HepG2 (cell line): Measurements from ENCODE around the gene USP7. TPM values are rescaled to one million over a fixed set of nuclear protein-coding genes. Genes with fewer than 3 reads are reported as not detected.

Source experiments
- CHCHD3 ChIP-seq: sonication (generic); formaldehyde crosslinking; IDR thresholded peaks from 2 replicates; pipeline ENCODE4 v1.8.0; 2022; ENCODE audit warnings: mild to moderate bottlenecking, missing genetic modification reagents, moderate library complexity
- FLYWCH1 ChIP-seq: sonication (generic); formaldehyde crosslinking; IDR thresholded peaks from 2 replicates; pipeline ENCODE4 v1.8.1; 2023; ENCODE audit warnings: mild to moderate bottlenecking, missing genetic modification reagents
- GLI4 ChIP-seq: sonication (generic); formaldehyde crosslinking; IDR thresholded peaks from 2 replicates; pipeline ENCODE4 v1.5.1; 2020; ENCODE audit warnings: missing genetic modification reagents, mild to moderate bottlenecking, moderate library complexity, borderline replicate concordance
- HNRNPH1 ChIP-seq: fragments of 200-400 bp; formaldehyde crosslinking; optimal IDR thresholded peaks from 2 replicates; pipeline ENCODE3; 2017; ENCODE audit warnings: mild to moderate bottlenecking, low read depth, low read length
- MXI1 ChIP-seq: IDR thresholded peaks from 3 replicates; pipeline ENCODE4 v1.6.1; 2012; ENCODE audit warnings: low read depth, low read length, inconsistent platforms, borderline replicate concordance
- NFAT5 ChIP-seq: sonication (generic); formaldehyde crosslinking; IDR thresholded peaks from 2 replicates; pipeline ENCODE4 v1.4.0; 2020; ENCODE audit warnings: missing genetic modification reagents
- NONO ChIP-seq, 2 experiments: fragments of 450-650 bp in 1 of 2; sonication (generic) in 1 of 2; formaldehyde crosslinking in 1 of 2; IDR thresholded peaks in 1 of 2; conservative IDR thresholded peaks in 1 of 2; 2 replicates each; pipeline versions ENCODE4 v1.6.1 to v1.8.0; 2017 to 2022; ENCODE audit warnings: mild to moderate bottlenecking in 1 of 2, missing genetic modification reagents in 1 of 2, moderate library complexity in 1 of 2
- RBM22 ChIP-seq: fragments of 200-400 bp; formaldehyde crosslinking; optimal IDR thresholded peaks from 2 replicates; pipeline ENCODE3; 2017; ENCODE audit warnings: mild to moderate bottlenecking, low read length, moderate library complexity
- SRY ChIP-seq: sonication (generic); formaldehyde crosslinking; IDR thresholded peaks from 2 replicates; pipeline ENCODE4 v1.8.0; 2022; ENCODE audit warnings: mild to moderate bottlenecking, missing genetic modification reagents
- TEAD3 ChIP-seq: optimal IDR thresholded peaks from 2 replicates; pipeline ENCODE3; 2016; ENCODE audit warnings: borderline replicate concordance
- THRA ChIP-seq: sonication (generic); formaldehyde crosslinking; IDR thresholded peaks from 2 replicates; pipeline ENCODE4 v1.4.0; 2020; ENCODE audit warnings: missing genetic modification reagents, borderline replicate concordance
- ZBTB39 ChIP-seq: sonication (generic); formaldehyde crosslinking; IDR thresholded peaks from 2 replicates; pipeline ENCODE4 v1.5.0; 2020; ENCODE audit warnings: missing genetic modification reagents
- ZFP36L1 ChIP-seq: sonication (generic); formaldehyde crosslinking; IDR thresholded peaks from 2 replicates; pipeline ENCODE4 v1.8.0; 2022; ENCODE audit warnings: mild to moderate bottlenecking, missing genetic modification reagents, moderate library complexity
- ZNF121 ChIP-seq: sonication (generic); formaldehyde crosslinking; IDR thresholded peaks from 2 replicates; pipeline ENCODE4 v1.5.0; 2020; ENCODE audit warnings: mild to moderate bottlenecking, missing genetic modification reagents
- ZNF136 ChIP-seq: sonication (generic); formaldehyde crosslinking; IDR thresholded peaks from 2 replicates; pipeline ENCODE4 v1.8.1; 2022; ENCODE audit warnings: low read depth, mild to moderate bottlenecking, moderate library complexity, missing genetic modification reagents
- ZNF326 ChIP-seq: sonication (generic); formaldehyde crosslinking; IDR thresholded peaks from 2 replicates; pipeline ENCODE4 v1.4.0; 2020; ENCODE audit warnings: missing genetic modification reagents, borderline replicate concordance
- ZNF547 ChIP-seq: sonication (generic); formaldehyde crosslinking; IDR thresholded peaks from 2 replicates; pipeline ENCODE4 v1.5.1; 2020; ENCODE audit warnings: mild to moderate bottlenecking, missing genetic modification reagents
- ZNF777 ChIP-seq: sonication (generic); formaldehyde crosslinking; IDR thresholded peaks from 2 replicates; pipeline ENCODE4 v1.4.0; 2020; ENCODE audit warnings: missing genetic modification reagents
- ZNF883 ChIP-seq: sonication (generic); formaldehyde crosslinking; IDR thresholded peaks from 2 replicates; pipeline ENCODE4 v1.5.1; 2020; ENCODE audit warnings: mild to moderate bottlenecking, missing genetic modification reagents; ENCODE audit errors: not compliant biosample characterization
- polyA plus RNA-seq, 8 experiments: library from polyadenylated mRNA; depleted of rRNA in 3 of 8; stranded (reverse) in 7 of 8; unstranded in 1 of 8; fragments of >200 nt; fragmentation: Illumina TruSeq in 4 of 8; extraction: Trizol in 4 of 8; gene quantifications; 2 replicates each; pipeline versions ENCODE4 v1.2.1 to v1.2.3, GENCODE V29; 2011 to 2016; ENCODE audit warnings: low read depth in 4 of 8, missing spikeins in 1 of 8, mixed read lengths in 1 of 8; ENCODE audit not compliant: insufficient read depth in 1 of 8
- total RNA-seq, 5 experiments: library from RNA; depleted of rRNA; stranded (reverse); fragments of >200 nt; fragmentation: Illumina TruSeq; extraction: Trizol; gene quantifications; 2 replicates each; pipeline ENCODE4 v1.2.3, GENCODE V29; 2016; ENCODE audit warnings: low read depth in 1 of 5

Gene USP7
- total and polyA plus RNA-seq, 2 of the 13 experiments (the other 11 are each of a cell fraction or from before 2014, with no cell fraction given): 52.5 to 173 TPM

GRCh38 chr16:8885674-8886592, 77.8 kb downstream of the USP7 start (continued):
- 0 out of 2 replicates have a peak, but pooled peaks have one; percentile 48 for TF ChIP-seq ZNF326 (CRISPR knock-in tag)
- TF ChIP-seq NONO (IDR thresholded peaks at IDR 0.05): no peak
- 0 out of 2 replicates have a peak, but pooled peaks have one; percentile 56 for TF ChIP-seq NONO (CRISPR knock-in tag; conservative IDR thresholded peaks at IDR 0.05)
- peak; percentile 38; the same call in 1 of the 2 replicates for TF ChIP-seq GLI4 (CRISPR knock-in tag)
- TF ChIP-seq HNRNPH1: peak; percentile 80
- peak; percentile 52; the same call in 1 of the 2 replicates for TF ChIP-seq NFAT5 (CRISPR knock-in tag)
- TF ChIP-seq MXI1: peak; percentile 47; the same call in 2 of the 3 replicates
- no peak for TF ChIP-seq ZNF777 (CRISPR knock-in tag)
- TF ChIP-seq SRY (CRISPR knock-in tag): 0 out of 2 replicates have a peak, but pooled peaks have one; percentile 44
- TF ChIP-seq ZNF547 (CRISPR knock-in tag): peak; percentile 71; the same call in 1 of the 2 replicates
- TF ChIP-seq THRA (CRISPR knock-in tag): peak; percentile 15; the same call in 1 of the 2 replicates
- 0 out of 2 replicates have a peak, but pooled peaks have one; percentile 21 for TF ChIP-seq ZNF121 (CRISPR knock-in tag)
- no peak for TF ChIP-seq CHCHD3 (CRISPR knock-in tag)
- TF ChIP-seq ZBTB39 (CRISPR knock-in tag): 0 out of 2 replicates have a peak, but pooled peaks have one; percentile 76
- peak; percentile 51 for TF ChIP-seq ZNF883 (CRISPR knock-in tag)
- TF ChIP-seq ZFP36L1 (CRISPR knock-in tag): no peak
- no peak for TF ChIP-seq ZNF136 (CRISPR knock-in tag)
- TF ChIP-seq FLYWCH1: 0 out of 2 replicates have a peak, but pooled peaks have one; percentile 52
- TF ChIP-seq TEAD3 (CRISPR knock-in tag): peak; percentile 35
- TF ChIP-seq RBM22: peak; percentile 93
